ENCODE results near the gene VCY1B. TPM values are rescaled to one million over a fixed set of nuclear protein-coding genes. Genes with fewer than 3 reads are reported as not detected.

The VCY1B gene
- not detected for total RNA-seq

DNA sequence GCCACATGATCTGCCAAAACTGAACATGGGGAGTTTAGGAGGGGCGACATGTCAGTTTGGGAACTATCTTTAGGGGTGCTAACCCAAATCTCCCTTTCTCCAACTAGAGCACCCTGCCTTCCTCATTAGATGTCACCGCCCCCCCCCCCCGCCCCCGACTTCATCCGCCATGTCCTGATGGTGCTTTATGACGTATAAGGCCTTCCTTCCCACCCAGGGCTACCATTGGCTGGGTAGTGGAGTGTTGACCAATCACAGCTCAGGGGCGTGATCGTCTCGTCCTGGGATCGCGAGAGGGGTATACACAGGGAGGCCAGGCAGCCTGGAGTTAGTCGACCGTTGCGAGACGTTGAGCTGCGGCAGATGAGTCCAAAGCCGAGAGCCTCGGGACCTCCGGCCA is at the start of gene VCY1B:
Gene VCY1B, plus strand, starts transcription at position 301 of the 400 bp plus-strand sequence. Its CDS starts 63 bp downstream, at position 364.

Other genes with a start within 250 kb of the VCY1B start
- gene VCY, start 69.8 kb upstream of the VCY1B start, total RNA-seq = not detected

Measured in diencephalon (tissue), 1 donor.